GM12891 (cell line): Measurements from ENCODE around the gene THAP7.

ENCODE experiments used
- PAX5 ChIP-seq: IDR thresholded peaks from 2 replicates; pipeline ENCODE4 v1.6.1; 2011; ENCODE audit warnings: low read length, moderate library complexity, mild to moderate bottlenecking; ENCODE audit not compliant: insufficient read depth, severe bottlenecking
- POLR2A ChIP-seq: IDR thresholded peaks from 2 replicates; pipeline ENCODE4 v1.6.1; 2011; ENCODE audit warnings: low read depth, low read length, control low read depth
- POLR2AphosphoS5 ChIP-seq: IDR thresholded peaks from 2 replicates; pipeline ENCODE4 v1.6.1; 2011; ENCODE audit warnings: low read depth, low read length, control low read depth
- SPI1 ChIP-seq: IDR thresholded peaks from 2 replicates; pipeline ENCODE4 v1.6.1; 2011; ENCODE audit warnings: low read depth, low read length, control low read depth
- TAF1 ChIP-seq: IDR thresholded peaks from 2 replicates; pipeline ENCODE4 v1.6.1; 2011; ENCODE audit warnings: low read depth, low read length, control low read depth

DNA sequence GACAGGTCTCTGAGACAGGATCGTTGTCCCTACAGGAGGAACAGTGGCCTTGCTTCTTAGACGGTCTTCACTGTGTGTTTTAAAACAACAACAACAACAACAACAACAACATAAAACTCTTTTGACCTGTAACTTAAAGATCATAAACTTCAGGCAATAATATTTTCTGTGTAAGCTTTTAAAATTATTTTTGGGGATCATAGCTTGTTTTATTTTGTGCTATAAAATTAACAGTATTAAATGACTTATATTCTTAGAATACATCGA lies 48.6 kb downstream of the THAP7 start:
- TF ChIP-seq TAF1 (no peak), POLR2A (no peak), POLR2AphosphoS5 (no peak), SPI1 (no peak), PAX5 (no peak)
